IPS-18c (cell line): ENCODE measurements around the gene NR2F1.

Experiments
- H3K4me3 ChIP-seq: 2 replicates; pipeline ENCODE4 v1.7.0; 2013; ENCODE audit warnings: low read depth, mild to moderate bottlenecking, low read length, moderate library complexity; ENCODE audit not compliant: insufficient read depth
- H3K9me3 ChIP-seq: one replicate; pipeline ENCODE4 v1.6.1; 2013; ENCODE audit warnings: mild to moderate bottlenecking, low read length, moderate library complexity; ENCODE audit not compliant: control insufficient read depth, insufficient read depth

Gene NR2F1

DNA sequence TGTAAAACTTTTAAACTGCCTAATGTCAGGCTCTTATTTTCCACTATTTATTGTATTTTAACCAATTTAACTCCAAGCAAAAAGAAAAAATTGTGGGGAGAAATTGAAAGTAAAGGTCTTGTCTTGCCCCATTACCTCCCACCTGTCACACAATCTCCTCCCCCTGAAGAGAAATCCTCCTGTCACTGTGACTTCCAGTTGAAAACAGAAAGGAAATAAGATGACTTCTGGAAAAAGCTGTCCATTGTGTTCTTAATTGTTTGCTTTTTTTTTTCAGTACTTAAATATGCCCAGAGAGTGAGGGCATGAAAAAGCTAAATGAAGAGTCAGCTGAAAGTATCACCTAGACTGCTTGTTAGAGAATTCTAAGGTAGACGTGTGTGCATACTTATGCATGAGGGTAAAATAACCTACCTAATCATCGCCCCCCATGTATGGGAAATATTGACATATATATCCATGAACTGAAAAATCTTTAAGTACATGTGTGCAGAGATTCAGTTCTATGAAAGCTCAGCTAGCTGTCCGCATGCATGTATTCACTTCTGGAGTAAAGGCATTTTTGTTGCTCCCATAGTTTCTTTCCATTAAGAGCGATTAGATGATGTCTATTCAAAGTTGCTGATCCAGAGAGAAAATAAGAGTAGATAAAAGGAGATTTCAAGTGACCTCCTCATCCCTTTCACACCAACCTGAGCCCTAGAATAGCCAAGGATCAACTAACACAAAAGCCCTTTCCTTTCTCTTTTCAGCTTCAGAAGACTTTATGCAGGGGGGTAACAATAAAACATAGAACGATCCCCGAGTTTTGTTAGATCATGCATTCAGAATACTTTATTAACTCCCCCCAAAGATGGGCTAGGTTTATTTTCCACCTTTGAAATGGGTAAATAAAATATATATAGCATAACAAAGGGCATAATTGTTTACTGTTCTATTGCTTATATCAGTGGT lies 7.3 kb upstream of the NR2F1 start:
- Histone ChIP-seq H3K4me3 (no peak overlapping the region), H3K9me3 (peaks cover 2% of the 10 kb centered on the region)

GRCh38 chr5:93576994-93577853 lies 5.8 kb upstream of the NR2F1 start:
- Histone ChIP-seq H3K9me3 (peaks cover 2% of the 10 kb centered on the region), H3K4me3 (no peak overlapping the region)

DNA sequence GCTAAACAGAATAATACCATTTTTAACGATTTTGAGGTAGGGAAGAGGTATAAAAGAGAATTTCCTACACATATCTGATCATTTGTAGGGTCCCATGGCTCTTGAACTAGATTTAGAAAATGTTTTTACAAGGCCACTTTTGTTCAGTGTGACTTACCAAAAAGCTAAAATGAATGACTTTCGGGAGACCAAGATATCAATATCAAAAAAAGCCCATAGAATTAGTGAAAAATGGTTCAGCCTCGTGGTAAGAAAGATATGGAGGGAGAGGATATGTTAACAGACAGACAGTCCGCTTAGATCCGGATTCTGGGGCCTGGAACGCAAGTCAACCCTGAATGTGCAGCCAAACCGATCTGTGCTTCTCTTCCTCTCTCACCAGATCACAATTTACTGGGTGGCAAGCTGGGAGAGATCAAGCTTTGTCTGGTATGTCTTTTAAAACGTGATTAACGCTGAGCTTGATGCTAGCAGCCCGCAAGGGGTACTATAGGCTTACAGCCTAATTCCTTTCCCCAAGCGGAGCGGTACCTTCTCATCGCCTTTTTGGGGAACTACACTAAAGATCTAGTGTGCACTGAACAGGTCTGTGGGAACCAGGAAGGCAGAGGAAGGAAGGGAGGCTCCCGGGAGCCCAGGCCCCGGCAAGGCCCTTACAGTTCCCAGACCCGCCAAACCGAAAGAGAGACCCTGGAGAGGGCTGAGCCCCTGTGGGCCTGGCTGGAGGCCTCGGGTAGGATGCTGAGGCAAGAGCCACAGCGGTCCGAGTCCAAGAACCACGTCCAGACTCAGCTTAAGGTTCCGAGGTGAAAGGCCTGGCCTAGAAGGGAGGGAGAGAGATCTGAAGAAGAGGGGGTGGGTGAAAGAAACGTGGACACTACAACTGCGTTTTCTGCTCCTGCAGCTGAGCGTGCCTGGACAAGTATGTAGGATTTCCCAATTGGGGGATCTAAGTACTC lies 4.9 kb upstream of the NR2F1 start:
- H3K9me3 ChIP-seq, result peaks cover 2% of the 10 kb centered on the region
- H3K4me3 ChIP-seq, result no peak overlapping the region

- peaks cover 2% of the 10 kb centered on the region for H3K9me3 ChIP-seq
- peak overlapping the region; percentile 36; the same call in 1 of the 2 replicates for H3K4me3 ChIP-seq
Observed at GRCh38 chr5:93578813-93579691, 4.0 kb upstream of the NR2F1 start.

GRCh38 chr5:93579692-93580062 lies 3.3 kb upstream of the NR2F1 start:
- H3K4me3 ChIP-seq, result peak overlapping the region; percentile 51
- H3K9me3 ChIP-seq, result peaks cover 2% of the 10 kb centered on the region

- H3K9me3 ChIP-seq, result peaks cover 2% of the 10 kb centered on the region
- peak overlapping the region; percentile 51 for H3K4me3 ChIP-seq
Observed at GRCh38 chr5:93580063-93580926, 2.7 kb upstream of the NR2F1 start.

- peak within 1 kb of the TSS; percentile 51 for H3K4me3 ChIP-seq
- H3K9me3 ChIP-seq, result peaks cover 2% of the 10 kb centered on the region
Observed at GRCh38 chr5:93580927-93581445, 2.0 kb upstream of the NR2F1 start, which contains the start of gene NR2F1-AS1. Gene NR2F1-AS1, minus strand, starts transcription at chr5:93581219.

- H3K9me3 ChIP-seq, result peaks cover 2% of the 10 kb centered on the region
- H3K4me3 ChIP-seq, result no peak overlapping the region
Observed at GRCh38 chr5:93582167-93582462, 907 bp upstream of the NR2F1 start.

DNA sequence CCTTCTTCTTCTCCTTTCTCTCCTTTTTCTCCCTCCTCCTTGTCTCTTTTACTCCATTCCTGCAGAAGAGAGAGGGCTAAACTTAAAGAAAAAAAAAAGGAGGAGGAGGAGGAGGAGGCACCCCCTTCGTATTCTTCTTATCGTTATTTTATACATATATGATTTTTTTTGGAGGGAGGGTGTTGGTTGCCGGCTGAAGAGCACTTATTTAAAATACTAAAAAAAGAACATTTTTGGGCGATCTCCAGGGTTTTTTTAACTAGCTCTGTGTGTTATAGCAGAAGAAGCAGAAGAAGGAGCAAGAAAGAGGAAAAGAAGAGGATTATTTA lies 381 bp downstream of the NR2F1 start:
- Histone ChIP-seq H3K9me3 (peaks cover 2% of the 10 kb centered on the region), H3K4me3 (peak overlapping the region; percentile 36; the same call in 1 of the 2 replicates)

DNA sequence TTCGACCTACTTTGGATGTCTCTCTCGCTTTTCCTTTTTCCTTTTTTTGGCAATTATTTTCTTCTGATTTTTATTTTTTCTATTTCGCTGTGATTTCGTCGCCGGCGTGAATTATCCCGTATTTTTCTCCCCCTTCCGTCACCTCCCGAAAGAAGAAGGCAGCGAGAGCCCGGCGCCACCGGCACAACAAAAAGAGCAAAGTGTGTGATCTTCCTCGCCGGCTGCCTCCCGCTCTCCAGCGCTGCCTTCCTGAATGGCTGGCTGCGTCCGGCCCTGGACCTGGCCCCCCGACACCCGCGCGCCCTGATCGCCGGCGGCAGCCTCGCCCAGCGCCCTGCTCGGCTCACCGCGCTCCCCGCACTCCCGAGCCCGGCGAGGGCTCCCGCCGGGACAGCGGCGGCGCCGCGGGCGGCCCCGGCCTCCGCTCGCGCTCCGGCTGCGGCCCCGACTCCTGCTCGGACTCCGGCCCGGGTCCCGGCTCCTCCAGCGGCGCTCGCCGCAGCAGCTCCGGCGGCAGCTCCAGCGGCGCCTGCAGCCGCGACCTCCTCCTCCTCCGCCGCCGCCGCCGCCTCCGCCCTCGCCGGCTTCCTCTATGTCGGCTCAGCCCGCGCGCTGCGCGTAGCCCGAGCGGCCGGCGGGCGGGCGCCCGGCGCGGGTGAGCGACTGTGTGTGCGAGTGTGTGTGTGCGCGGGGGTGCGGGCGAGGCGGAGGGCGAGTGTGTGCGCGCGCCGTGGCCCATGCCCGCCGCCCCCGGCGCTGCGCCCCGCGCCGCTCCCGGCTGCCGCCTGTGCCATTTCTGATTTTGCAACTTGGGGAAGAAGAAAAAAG lies 960 bp downstream of the NR2F1 start:
- H3K9me3 ChIP-seq, result peaks cover 2% of the 10 kb centered on the region
- H3K4me3 ChIP-seq, result peak overlapping the region; percentile 36

GRCh38 chr5:93584596-93585040 lies 1.6 kb downstream of the NR2F1 start:
- H3K4me3 ChIP-seq, result no peak overlapping the region; the same call in 1 of the 2 replicates
- peaks cover 2% of the 10 kb centered on the region for H3K9me3 ChIP-seq

- H3K4me3 ChIP-seq, result peak overlapping the region; percentile 41
- H3K9me3 ChIP-seq, result peaks cover 2% of the 10 kb centered on the region
Observed at GRCh38 chr5:93585041-93585766, 2.2 kb downstream of the NR2F1 start.

- peaks cover 2% of the 10 kb centered on the region for H3K9me3 ChIP-seq
- peak overlapping the region; percentile 41; the same call in 1 of the 2 replicates for H3K4me3 ChIP-seq
Observed at GRCh38 chr5:93585767-93586385, 2.9 kb downstream of the NR2F1 start.
